ENCODE results near the gene EPB41.

- no peak for TF ChIP-seq CTCF (IDR thresholded peaks at IDR 0.05)
- no peak for TF ChIP-seq POLR2A (IDR thresholded peaks at IDR 0.05)
- no peak for TF ChIP-seq POLR2AphosphoS5 (IDR thresholded peaks at IDR 0.05)
Measured at GRCh38 chr1:28926629-28927265, 12.4 kb downstream of the EPB41 start.

Measured in sigmoid colon (tissue), 4 donors.